Neural cell (in vitro differentiated cells): ENCODE results near the gene GLB1L2.

Source experiments
- EZH2 ChIP-seq: fragments of 200-600, 300-800 bp; shearing (Covaris generic), sonication (generic); IDR thresholded peaks from 2 replicates; pipeline ENCODE4 v1.6.1; 2014; ENCODE audit warnings: antibody characterized with exemption, low read length, borderline replicate concordance, mild to moderate bottlenecking; ENCODE audit not compliant: insufficient read depth, poor library complexity, severe bottlenecking
- RAD21 ChIP-seq: fragments of 450-650 bp; conservative IDR thresholded peaks from 2 replicates; pipeline ENCODE4 v1.6.1; 2014; ENCODE audit warnings: antibody characterized with exemption, mild to moderate bottlenecking, moderate library complexity
- TF ChIP-seq, protein P1 (sequence below): fragments of 450-650 bp; IDR thresholded peaks from 2 replicates; pipeline ENCODE4 v1.5.1; 2014; ENCODE audit warnings: antibody characterized with exemption, mild to moderate bottlenecking, moderate library complexity; ENCODE audit not compliant: poor library complexity, severe bottlenecking

GRCh38 chr11:134365011-134365925, 33.5 kb downstream of the GLB1L2 start:
- TF ChIP-seq, protein P1, sequence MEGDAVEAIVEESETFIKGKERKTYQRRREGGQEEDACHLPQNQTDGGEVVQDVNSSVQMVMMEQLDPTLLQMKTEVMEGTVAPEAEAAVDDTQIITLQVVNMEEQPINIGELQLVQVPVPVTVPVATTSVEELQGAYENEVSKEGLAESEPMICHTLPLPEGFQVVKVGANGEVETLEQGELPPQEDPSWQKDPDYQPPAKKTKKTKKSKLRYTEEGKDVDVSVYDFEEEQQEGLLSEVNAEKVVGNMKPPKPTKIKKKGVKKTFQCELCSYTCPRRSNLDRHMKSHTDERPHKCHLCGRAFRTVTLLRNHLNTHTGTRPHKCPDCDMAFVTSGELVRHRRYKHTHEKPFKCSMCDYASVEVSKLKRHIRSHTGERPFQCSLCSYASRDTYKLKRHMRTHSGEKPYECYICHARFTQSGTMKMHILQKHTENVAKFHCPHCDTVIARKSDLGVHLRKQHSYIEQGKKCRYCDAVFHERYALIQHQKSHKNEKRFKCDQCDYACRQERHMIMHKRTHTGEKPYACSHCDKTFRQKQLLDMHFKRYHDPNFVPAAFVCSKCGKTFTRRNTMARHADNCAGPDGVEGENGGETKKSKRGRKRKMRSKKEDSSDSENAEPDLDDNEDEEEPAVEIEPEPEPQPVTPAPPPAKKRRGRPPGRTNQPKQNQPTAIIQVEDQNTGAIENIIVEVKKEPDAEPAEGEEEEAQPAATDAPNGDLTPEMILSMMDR = no peak
- TF ChIP-seq EZH2 (no peak), RAD21 (no peak)
